MCF 10A (cell line): Measurements from ENCODE around the gene NR1H2. TPM values are rescaled to one million over a fixed set of nuclear protein-coding genes. Genes with fewer than 3 reads are reported as not detected.

Experiments
- BruUV-seq: library from RNA; stranded (reverse); fragments of 400-500 nt; replicated peaks from 2 replicates; lab custom pipeline; 2021; lab: Mats Ljungman, UMichigan
- CTCF ChIA-PET: fragments of 300-600 bp; sonication (Branson Sonifier 250); formaldehyde crosslinking; extraction: SDS; loops from one replicate; lab custom pipeline; 2021; ENCODE audit warnings: antibody characterized with exemption, inconsistent platforms; lab: Yijun Ruan, JAX
- POLR2A ChIA-PET: fragments of 300-600, 350-650 bp; sonication (Branson Sonifier 250); formaldehyde crosslinking; extraction: SDS; loops from one replicate; lab custom pipeline; 2020; ENCODE audit warnings: antibody characterized with exemption, inconsistent platforms; lab: Yijun Ruan, JAX
- DNase-seq: peaks from one replicate; pipeline ENCODE4 v3.0.0-alpha.2; 2018; ENCODE audit not compliant: unreplicated experiment
- H3K27ac Mint-ChIP-seq: one replicate; pipeline ENCODE4 v1.8.0; 2022; ENCODE audit warnings: mild to moderate bottlenecking, low read depth, mixed read lengths; ENCODE audit not compliant: unreplicated experiment
- H3K27me3 Mint-ChIP-seq: one replicate; pipeline ENCODE4 v1.8.0; 2022; ENCODE audit warnings: mixed read lengths; ENCODE audit not compliant: insufficient read depth, unreplicated experiment
- H3K36me3 Mint-ChIP-seq: one replicate; pipeline ENCODE4 v1.8.0; 2022; ENCODE audit warnings: mild to moderate bottlenecking, moderate library complexity, mixed read lengths; ENCODE audit not compliant: insufficient read depth, unreplicated experiment
- H3K4me1 Mint-ChIP-seq: one replicate; pipeline ENCODE4 v1.8.0; 2022; ENCODE audit warnings: mixed read lengths; ENCODE audit not compliant: insufficient read depth, unreplicated experiment
- H3K4me3 Mint-ChIP-seq: one replicate; pipeline ENCODE4 v1.8.0; 2022; ENCODE audit warnings: mild to moderate bottlenecking, moderate library complexity, mixed read lengths; ENCODE audit not compliant: unreplicated experiment
- H3K9me3 Mint-ChIP-seq: one replicate; pipeline ENCODE4 v1.8.0; 2022; ENCODE audit warnings: mixed read lengths; ENCODE audit not compliant: unreplicated experiment
- CTCF ChIP-seq: fragments of 200-600 bp; IDR thresholded peaks from one replicate; pipeline ENCODE4 v1.8.0; 2022; ENCODE audit warnings: antibody characterized with exemption, mild to moderate bottlenecking; ENCODE audit not compliant: unreplicated experiment
- intact Hi-C: fragments of 100-400 bp; cut with micrococcal nuclease; formaldehyde crosslinking; loops from 2 replicates; pipeline ENCODE4 v1.14.1; 2022
- total RNA-seq: library from RNA; stranded (reverse); gene quantifications from 2 replicates; pipeline ENCODE4 v1.2.3, GENCODE V29; 2022

NR1H2 gene
- total RNA-seq, 1 experiment from 2014 or later: 62.0 TPM

- Mint-ChIP-seq H3K9me3 (peaks cover 32% of the 10 kb centered on the region), H3K36me3 (no peaks in the 10 kb centered on the region), H3K27me3 (peaks cover 54% of the 10 kb centered on the region), H3K4me3 (no peak overlapping the region), H3K27ac (no peak overlapping the region), H3K4me1 (no peaks in the 10 kb centered on the region)
- BruUV-seq: no TSS peak
- no peak for TF ChIP-seq CTCF
- intact Hi-C loops: no loop called here
- no peak for DNase-seq
- POLR2A ChIA-PET: no interaction called here
- CTCF ChIA-PET: no interaction called here
These were observed 45.7 kb upstream of the NR1H2 start for GRCh38 chr19:50330365-50331078.

GRCh38 chr19:50331221-50331993 lies 44.9 kb upstream of the NR1H2 start:
- Mint-ChIP-seq H3K4me3 (no peak overlapping the region), H3K27me3 (peaks cover 54% of the 10 kb centered on the region), H3K9me3 (peaks cover 35% of the 10 kb centered on the region), H3K36me3 (no peaks in the 10 kb centered on the region), H3K27ac (no peak overlapping the region), H3K4me1 (no peaks in the 10 kb centered on the region)
- POLR2A ChIA-PET: no interaction called here
- BruUV-seq: no TSS peak
- intact Hi-C loops: no loop called here
- no peak for TF ChIP-seq CTCF
- no peak for DNase-seq
- CTCF ChIA-PET: interaction anchor here (0.6 kb wide), 1 partner anchor 12 kb away, joined by 3 read pairs; no protein-coding TSS in a partner anchor

- no peak overlapping the region for H3K27ac Mint-ChIP-seq
- intact Hi-C loops: no loop called here
- no peak for TF ChIP-seq CTCF
- peaks cover 49% of the 10 kb centered on the region for H3K27me3 Mint-ChIP-seq
- H3K4me3 Mint-ChIP-seq: no peak overlapping the region
- ChIA-PET CTCF (interaction anchor here (0.6 kb wide), 1 partner anchor 11 kb away, joined by 3 read pairs; no protein-coding TSS in a partner anchor), POLR2A (no interaction called here)
- no peaks in the 10 kb centered on the region for H3K36me3 Mint-ChIP-seq
- DNase-seq: no peak
- peaks cover 34% of the 10 kb centered on the region for H3K9me3 Mint-ChIP-seq
- BruUV-seq: no TSS peak
- H3K4me1 Mint-ChIP-seq: no peaks in the 10 kb centered on the region
These were observed 44.3 kb upstream of the NR1H2 start for GRCh38 chr19:50331994-50332243.

GRCh38 chr19:50332244-50333038 lies 43.8 kb upstream of the NR1H2 start:
- H3K4me3 Mint-ChIP-seq: no peak overlapping the region
- no peak for TF ChIP-seq CTCF
- H3K27me3 Mint-ChIP-seq: peaks cover 44% of the 10 kb centered on the region
- H3K9me3 Mint-ChIP-seq: peaks cover 29% of the 10 kb centered on the region
- CTCF ChIA-PET: interaction anchor here (0.6 kb wide), 1 partner anchor 11 kb away, joined by 3 read pairs; no protein-coding TSS in a partner anchor
- intact Hi-C loops: no loop called here
- no peaks in the 10 kb centered on the region for H3K4me1 Mint-ChIP-seq
- no TSS peak for BruUV-seq
- DNase-seq: no peak
- H3K27ac Mint-ChIP-seq: no peak overlapping the region
- H3K36me3 Mint-ChIP-seq: no peaks in the 10 kb centered on the region
- POLR2A ChIA-PET: no interaction called here
